ENCODE results near the gene CD244.
"Not testable (repeated sequence)": the region's sequence is repeated elsewhere in the genome, so short reads cannot be mapped to it uniquely, and the experiment has no call there.

Gene CD244

GRCh38 chr1:160879056-160879455 is 16.4 kb upstream of the CD244 start:
- no peak for DNase-seq (ENCODE audit: low read depth in 2 of 2)

- no peak for DNase-seq (ENCODE audit: low read depth in 2 of 2)
Measured at GRCh38 chr1:160877221-160877620, 14.5 kb upstream of the CD244 start.

DNA sequence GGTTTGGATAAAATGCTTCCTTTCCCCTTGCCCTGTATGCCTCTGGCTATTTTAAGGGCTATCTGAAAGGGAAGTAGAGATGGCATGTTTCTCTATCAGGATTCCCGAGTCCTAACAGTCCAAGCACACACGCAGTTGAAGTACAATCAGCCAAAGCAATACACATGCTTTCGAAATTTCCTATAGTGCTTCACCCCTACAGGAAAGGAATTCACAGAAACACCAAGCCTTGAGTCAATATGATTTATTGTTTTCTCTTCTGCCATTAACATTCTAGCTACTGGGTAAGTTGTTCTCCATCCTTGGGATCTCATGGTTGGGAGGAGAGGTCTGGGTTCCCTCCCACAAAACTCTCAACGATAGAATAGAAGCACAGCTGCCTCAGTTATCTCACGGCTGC is 13.6 kb upstream of the CD244 start:
- DNase-seq (ENCODE audit: low read depth in 2 of 2) = no peak

DNA sequence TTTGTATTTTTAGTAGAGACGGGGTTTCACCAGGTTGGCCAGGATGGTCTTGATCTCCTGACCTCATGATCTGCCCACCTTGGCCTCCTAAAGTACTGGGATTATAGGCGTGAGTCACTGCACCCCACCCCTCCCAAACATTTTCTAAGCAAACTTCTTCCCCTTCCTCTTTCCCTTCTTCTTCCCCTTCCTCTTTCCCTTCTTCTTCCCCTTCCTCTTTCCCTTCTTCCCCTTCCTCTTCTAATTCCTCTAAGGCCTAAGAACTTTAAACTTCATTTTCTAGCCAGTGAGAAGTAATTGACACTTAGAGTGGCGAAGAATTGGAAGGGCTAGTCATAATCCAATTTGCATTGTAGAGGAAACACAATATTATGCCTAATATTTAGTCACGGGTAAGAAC is 12.9 kb upstream of the CD244 start:
- not testable (repeated sequence) for DNase-seq (ENCODE audit: low read depth in 2 of 2)

DNA sequence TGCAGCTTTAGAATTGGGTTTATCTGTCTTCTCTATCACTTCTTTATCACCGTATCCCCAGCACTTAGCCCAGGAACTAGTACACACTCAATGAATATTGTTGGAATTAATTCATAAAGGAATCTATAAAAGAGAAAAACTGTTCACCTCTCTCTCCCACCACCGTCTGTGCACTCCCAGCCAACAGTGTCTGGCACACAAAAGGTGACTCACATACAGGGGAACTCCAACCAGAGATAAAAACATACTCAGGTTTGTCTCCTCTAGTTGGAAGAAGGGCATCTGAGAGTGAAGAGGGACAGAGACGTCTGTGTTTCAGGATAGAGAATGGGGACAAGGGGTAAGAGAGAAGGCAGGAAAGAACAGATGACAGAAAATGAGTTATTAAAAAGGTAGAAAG is 12.2 kb upstream of the CD244 start:
- no peak for DNase-seq (ENCODE audit: low read depth in 2 of 2)

GRCh38 chr1:160868141-160868540 is 5.5 kb upstream of the CD244 start:
- no peak for DNase-seq (ENCODE audit: low read depth in 2 of 2)

DNA sequence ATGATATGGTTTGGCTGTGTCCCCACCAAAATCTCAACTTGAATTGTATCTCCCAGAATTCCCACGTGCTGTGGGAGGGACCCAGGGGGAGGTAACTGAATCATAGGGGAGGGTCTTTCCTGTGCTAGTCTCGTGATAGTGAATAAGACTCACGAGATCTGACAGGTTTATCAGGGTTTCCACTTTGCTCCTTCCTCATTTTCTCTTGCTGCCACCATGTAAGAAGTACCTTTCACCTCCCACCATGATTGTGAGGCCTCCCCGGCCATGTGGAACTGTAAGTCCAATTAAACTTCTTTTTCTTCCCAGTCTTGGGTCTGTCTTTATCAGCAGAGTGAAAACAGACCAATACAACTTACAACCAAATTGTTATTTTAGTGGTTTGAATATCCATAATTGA is 5.0 kb upstream of the CD244 start:
- not testable (repeated sequence) for DNase-seq (ENCODE audit: low read depth in 2 of 2)

DNA sequence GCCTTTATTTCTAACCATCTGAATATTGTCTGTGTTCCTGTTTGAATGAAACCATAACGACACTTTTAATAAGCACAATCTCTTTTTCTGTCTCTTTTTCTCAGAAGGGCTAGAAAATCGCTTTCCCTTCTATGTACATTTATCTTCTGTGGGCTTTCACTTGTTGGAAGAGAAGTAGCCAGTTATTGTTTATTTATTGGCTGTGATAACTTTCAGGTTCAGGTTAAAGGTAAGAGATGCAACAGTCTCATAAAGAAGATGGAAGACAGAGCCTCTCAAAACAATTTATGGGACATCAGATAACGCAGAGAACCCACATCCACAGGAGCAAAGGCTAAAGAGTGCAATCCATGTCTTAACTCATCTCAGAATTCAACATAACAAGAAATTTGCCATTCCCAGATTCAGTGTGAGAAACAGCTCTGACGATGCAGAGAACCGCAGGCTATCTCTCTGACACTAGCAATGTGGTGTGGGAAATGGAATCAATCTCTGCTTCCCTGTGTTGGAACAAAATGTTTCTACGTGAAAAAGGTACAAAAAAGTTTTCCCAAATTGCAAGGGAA is 4.1 kb upstream of the CD244 start:
- DNase-seq (ENCODE audit: low read depth in 2 of 2) = no peak

GRCh38 chr1:160866001-160866694 is 3.5 kb upstream of the CD244 start:
- no peak for DNase-seq (ENCODE audit: low read depth in 2 of 2)

- DNase-seq (ENCODE audit: low read depth in 2 of 2) = no peak
Measured at GRCh38 chr1:160865337-160865736, 2.6 kb upstream of the CD244 start.

GRCh38 chr1:160864173-160864572 is 1.5 kb upstream of the CD244 start:
- no peak for DNase-seq (ENCODE audit: low read depth in 2 of 2)

- DNase-seq (ENCODE audit: low read depth in 2 of 2) = no peak
Measured at GRCh38 chr1:160863774-160864131, 1.1 kb upstream of the CD244 start.

- DNase-seq (ENCODE audit: low read depth in 2 of 2) = no peak
Measured at GRCh38 chr1:160863061-160863773, 530 bp upstream of the CD244 start.

GRCh38 chr1:160860840-160861505 is 1.7 kb downstream of the CD244 start:
- no peak for DNase-seq (ENCODE audit: low read depth in 2 of 2)

GRCh38 chr1:160859166-160859565 is 3.5 kb downstream of the CD244 start:
- no peak for DNase-seq (ENCODE audit: low read depth in 2 of 2)

- DNase-seq (ENCODE audit: low read depth in 2 of 2) = no peak
Measured at GRCh38 chr1:160858507-160858906, 4.2 kb downstream of the CD244 start.

GRCh38 chr1:160858097-160858496 is 4.6 kb downstream of the CD244 start:
- DNase-seq (ENCODE audit: low read depth in 2 of 2) = no peak

GRCh38 chr1:160855181-160855981 is 7.3 kb downstream of the CD244 start:
- DNase-seq (ENCODE audit: low read depth in 2 of 2) = no peak

DNA sequence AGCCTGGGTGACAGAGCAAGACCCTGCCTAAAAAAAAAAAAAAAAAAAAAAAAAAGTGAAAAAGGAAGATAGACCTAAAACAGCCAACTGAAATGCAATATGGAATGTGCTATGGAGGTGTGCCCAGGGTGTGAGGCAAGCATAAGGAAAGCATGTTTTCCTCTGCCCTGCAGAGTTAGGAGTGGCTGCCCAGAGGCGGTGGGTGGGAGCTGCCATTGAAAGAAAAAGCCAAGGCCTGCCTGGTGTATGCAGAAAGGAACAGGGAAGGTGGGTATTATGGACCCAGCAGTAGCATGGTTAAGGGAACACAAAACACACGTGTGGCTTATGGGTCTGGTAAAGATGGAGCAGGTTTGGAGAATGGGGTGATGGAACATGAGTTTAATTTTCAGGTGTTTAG is 8.9 kb downstream of the CD244 start:
- no peak for DNase-seq (ENCODE audit: low read depth in 2 of 2)

DNA sequence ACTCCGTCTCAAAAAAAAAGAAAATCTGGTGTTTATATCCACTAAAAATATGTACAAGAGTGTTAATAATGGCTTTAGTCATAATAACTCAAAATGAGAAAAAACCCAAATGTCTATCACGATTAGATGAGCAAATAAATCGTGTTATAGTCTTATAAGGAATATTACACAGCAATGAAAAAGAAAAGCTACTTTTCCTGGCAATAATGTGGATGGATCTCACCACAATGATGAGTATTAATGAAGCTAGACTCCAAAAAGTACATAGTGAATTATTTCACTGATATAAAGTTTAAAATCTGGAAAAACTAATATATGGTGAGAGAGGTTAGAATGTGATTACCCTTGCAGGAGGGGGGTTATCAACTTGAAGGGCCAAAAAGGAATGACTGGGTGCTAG is 9.7 kb downstream of the CD244 start:
- no peak for DNase-seq (ENCODE audit: low read depth in 2 of 2)

DNA sequence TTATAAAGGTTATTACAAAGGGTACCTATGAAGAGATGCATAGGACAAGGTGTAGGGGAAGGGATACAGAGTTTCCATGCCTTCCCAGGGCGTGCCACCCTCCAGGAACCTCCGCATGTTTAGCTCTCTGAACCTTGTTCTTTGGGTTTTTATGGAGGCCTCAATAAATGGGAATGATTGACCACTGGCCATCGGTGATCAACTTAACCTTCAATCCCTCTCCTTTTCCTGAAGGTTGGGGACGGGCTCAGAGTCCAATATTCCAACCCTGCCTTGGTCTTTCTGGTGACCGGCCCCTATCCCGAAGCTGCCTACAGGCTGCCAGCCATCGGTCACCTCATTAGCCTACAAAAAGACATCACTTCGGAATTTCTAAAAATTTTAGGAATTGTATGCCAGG is 11.7 kb downstream of the CD244 start:
- no peak for DNase-seq (ENCODE audit: low read depth in 2 of 2)

DNA sequence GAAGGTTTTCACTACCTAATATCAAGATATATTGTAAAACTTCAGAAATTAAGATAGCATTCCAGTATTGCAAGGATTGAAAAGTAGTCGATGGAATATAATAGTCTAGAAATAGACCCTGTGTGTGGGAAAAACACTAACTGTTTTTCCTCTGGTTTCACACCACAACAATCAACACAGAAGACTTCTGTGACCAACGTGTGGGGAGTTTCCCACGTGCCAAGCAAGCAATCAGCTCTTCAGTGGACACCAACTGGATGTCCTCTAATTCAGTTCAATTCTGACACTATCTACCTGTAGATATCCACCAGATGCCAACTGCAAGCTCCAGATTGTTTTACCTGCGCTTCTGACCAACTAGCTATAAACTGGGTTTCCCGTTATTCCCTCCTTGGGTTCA is 12.1 kb downstream of the CD244 start:
- no peak for DNase-seq (ENCODE audit: low read depth in 2 of 2)

Measured in activated CD8-positive, alpha-beta memory T cell treated with anti-CD3 and anti-CD28 coated beads for 4 hours (primary cell).